HUES6 (cell line): Measurements from ENCODE around the gene ATP4A.
A peak's percentile ranks its signal among the peaks of the same experiment; 100 is the strongest.

Source experiments
- H3K27ac ChIP-seq: 2 replicates; pipeline ENCODE4 v1.7.0; 2013; ENCODE audit warnings: low read depth, mild to moderate bottlenecking, low read length, inconsistent platforms
- H3K27me3 ChIP-seq: 2 replicates; pipeline ENCODE4 v1.6.1; 2013; ENCODE audit warnings: low read length; ENCODE audit not compliant: control insufficient read depth, insufficient read depth
- H3K36me3 ChIP-seq: 2 replicates; pipeline ENCODE4 v1.6.1; 2013; ENCODE audit warnings: low read length; ENCODE audit not compliant: control insufficient read depth, insufficient read depth
- H3K4me1 ChIP-seq: 2 replicates; pipeline ENCODE4 v1.6.1; 2013; ENCODE audit warnings: low read length; ENCODE audit not compliant: control insufficient read depth, insufficient read depth
- H3K4me3 ChIP-seq: 2 replicates; pipeline ENCODE4 v1.5.1; 2013; ENCODE audit warnings: low read depth, low read length
- H3K9ac ChIP-seq: one replicate; pipeline ENCODE4 v1.6.1; 2013; ENCODE audit warnings: mild to moderate bottlenecking, low read length
- H3K9me3 ChIP-seq: 2 replicates; pipeline ENCODE4 v1.6.1; 2013; ENCODE audit warnings: low read depth, low read length; ENCODE audit not compliant: control insufficient read depth, insufficient read depth

Gene ATP4A

GRCh38 chr19:35509018-35509652 is 54.3 kb downstream of the ATP4A start:
- peak overlapping the region; percentile 82 for H3K4me3 ChIP-seq
- H3K9me3 ChIP-seq, result no peaks in the 10 kb centered on the region
- peaks cover 37% of the 10 kb centered on the region for H3K36me3 ChIP-seq
- H3K4me1 ChIP-seq, result peaks cover 23% of the 10 kb centered on the region
- H3K27ac ChIP-seq, result peak overlapping the region; percentile 80
- H3K27me3 ChIP-seq, result peaks cover 20% of the 10 kb centered on the region; the same call in 1 of the 2 replicates
- H3K9ac ChIP-seq, result peak overlapping the region; percentile 91

GRCh38 chr19:35508129-35508528 is 55.3 kb downstream of the ATP4A start:
- peak overlapping the region; percentile 82 for H3K4me3 ChIP-seq
- peaks cover 13% of the 10 kb centered on the region for H3K4me1 ChIP-seq
- no peaks in the 10 kb centered on the region for H3K9me3 ChIP-seq
- peaks cover 44% of the 10 kb centered on the region for H3K36me3 ChIP-seq
- no peak overlapping the region for H3K9ac ChIP-seq
- no peak overlapping the region for H3K27ac ChIP-seq
- peaks cover 17% of the 10 kb centered on the region; the same call in 1 of the 2 replicates for H3K27me3 ChIP-seq

- no peaks in the 10 kb centered on the region for H3K9me3 ChIP-seq
- peaks cover 10% of the 10 kb centered on the region for H3K4me1 ChIP-seq
- H3K36me3 ChIP-seq, result peaks cover 50% of the 10 kb centered on the region
- no peak overlapping the region for H3K4me3 ChIP-seq
- no peak overlapping the region for H3K9ac ChIP-seq
- peaks cover 12% of the 10 kb centered on the region; the same call in 1 of the 2 replicates for H3K27me3 ChIP-seq
- no peak overlapping the region for H3K27ac ChIP-seq
These were observed 55.9 kb downstream of the ATP4A start for GRCh38 chr19:35507561-35507960.

GRCh38 chr19:35506011-35506410 is 57.4 kb downstream of the ATP4A start:
- peaks cover 64% of the 10 kb centered on the region for H3K36me3 ChIP-seq
- no peak overlapping the region for H3K4me3 ChIP-seq
- H3K27ac ChIP-seq, result no peak overlapping the region
- peaks cover 14% of the 10 kb centered on the region for H3K4me1 ChIP-seq
- H3K27me3 ChIP-seq, result peaks cover 3% of the 10 kb centered on the region; the same call in 1 of the 2 replicates
- H3K9ac ChIP-seq, result no peak overlapping the region
- H3K9me3 ChIP-seq, result no peaks in the 10 kb centered on the region

GRCh38 chr19:35502751-35503150 is 60.7 kb downstream of the ATP4A start:
- no peak overlapping the region for H3K27ac ChIP-seq
- H3K4me3 ChIP-seq, result no peak overlapping the region
- peaks cover 90% of the 10 kb centered on the region for H3K36me3 ChIP-seq

GRCh38 chr19:35501684-35502083 is 61.8 kb downstream of the ATP4A start:
- peaks cover 5% of the 10 kb centered on the region; the same call in 1 of the 2 replicates for H3K4me1 ChIP-seq
- no peaks in the 10 kb centered on the region for H3K9me3 ChIP-seq
- no peaks in the 10 kb centered on the region for H3K27me3 ChIP-seq
- H3K27ac ChIP-seq, result no peak overlapping the region; the same call in 1 of the 2 replicates
- H3K4me3 ChIP-seq, result no peak overlapping the region
- H3K36me3 ChIP-seq, result peaks cover 90% of the 10 kb centered on the region
- peak overlapping the region; percentile 13 for H3K9ac ChIP-seq

More at GRCh38 chr19:35502751-35503150, 60.7 kb downstream of the ATP4A start:
- H3K9me3 ChIP-seq, result no peaks in the 10 kb centered on the region
- H3K4me1 ChIP-seq, result peaks cover 5% of the 10 kb centered on the region; the same call in 1 of the 2 replicates
- H3K27me3 ChIP-seq, result no peaks in the 10 kb centered on the region
- no peak overlapping the region for H3K9ac ChIP-seq

- Histone ChIP-seq H3K4me1 (peaks cover 10% of the 10 kb centered on the region), H3K27me3 (no peaks in the 10 kb centered on the region), H3K4me3 (no peak overlapping the region), H3K27ac (no peak overlapping the region), H3K36me3 (peaks cover 81% of the 10 kb centered on the region), H3K9ac (no peak overlapping the region), H3K9me3 (no peaks in the 10 kb centered on the region)
These were observed 62.8 kb downstream of the ATP4A start for GRCh38 chr19:35500611-35501010.
